ENCODE measurements around the gene CRYBG3.
"Not testable (repeated sequence)": the region's sequence is repeated elsewhere in the genome, so short reads cannot be mapped to it uniquely, and the experiment has no call there.

Gene CRYBG3

GRCh38 chr3:97821774-97822358, at the start of gene CRYBG3:
Gene CRYBG3 (plus strand): TSS chr3:97822011. CDS start chr3:97822207, 196 bp downstream.
- peak; percentile 83 for DNase-seq

- no peak for DNase-seq
Measured at GRCh38 chr3:97772926-97773325, 48.9 kb upstream of the CRYBG3 start.

GRCh38 chr3:97778152-97778551, 43.7 kb upstream of the CRYBG3 start:
- DNase-seq, result no peak

GRCh38 chr3:97793420-97794019, 28.3 kb upstream of the CRYBG3 start:
- no peak for DNase-seq

GRCh38 chr3:97795951-97796350, 25.9 kb upstream of the CRYBG3 start:
- DNase-seq, result no peak

GRCh38 chr3:97804471-97804870, 17.3 kb upstream of the CRYBG3 start:
- no peak for DNase-seq

- DNase-seq, result no peak
Measured at GRCh38 chr3:97810779-97811390, 10.9 kb upstream of the CRYBG3 start.

- DNase-seq, result peak; percentile 54
Measured at GRCh38 chr3:97815149-97815917, 6.5 kb upstream of the CRYBG3 start.

- DNase-seq, result no peak
Measured at GRCh38 chr3:97816811-97817210, 5.0 kb upstream of the CRYBG3 start.

GRCh38 chr3:97817965-97818364, 3.8 kb upstream of the CRYBG3 start:
- no peak for DNase-seq

- DNase-seq, result no peak
Measured at GRCh38 chr3:97820780-97821179, 1.0 kb upstream of the CRYBG3 start.

GRCh38 chr3:97821287-97821773, 481 bp upstream of the CRYBG3 start:
- DNase-seq, result peak; percentile 42

- DNase-seq, result no peak
Measured at GRCh38 chr3:97822359-97822775, 556 bp downstream of the CRYBG3 start.

- no peak for DNase-seq
Measured at GRCh38 chr3:97823046-97824004, 1.5 kb downstream of the CRYBG3 start.

GRCh38 chr3:97825101-97825500, 3.3 kb downstream of the CRYBG3 start:
- DNase-seq, result no peak

GRCh38 chr3:97827741-97828471, 6.1 kb downstream of the CRYBG3 start:
- DNase-seq, result no peak

- DNase-seq, result no peak
Measured at GRCh38 chr3:97829198-97829597, 7.4 kb downstream of the CRYBG3 start.

GRCh38 chr3:97830638-97831037, 8.8 kb downstream of the CRYBG3 start:
- DNase-seq, result no peak

GRCh38 chr3:97831140-97831539, 9.3 kb downstream of the CRYBG3 start:
- no peak for DNase-seq

GRCh38 chr3:97833184-97833583, 11.4 kb downstream of the CRYBG3 start:
- DNase-seq, result not testable (repeated sequence)

GRCh38 chr3:97835761-97836160, 13.9 kb downstream of the CRYBG3 start:
- no peak for DNase-seq

- no peak for DNase-seq
Measured at GRCh38 chr3:97838393-97838792, 16.6 kb downstream of the CRYBG3 start.

All from stimulated activated CD4-positive, alpha-beta T cell treated with anti-CD3 and anti-CD28 coated beads, Interleukin-1b, Interleukin-23, amount 100 ng/mL, for 48 hours (primary cell).